CD4-positive, alpha-beta T cell (primary cell): ENCODE results near the gene ALDOA. TPM values are rescaled to one million over a fixed set of nuclear protein-coding genes. Genes with fewer than 3 reads are reported as not detected.

Experiments used
- ATAC-seq: fragments of 200-7000 bp; cut with Tn5 transposase; one replicate; pipeline ENCODE4 v1.10.0; 2022; ENCODE audit warnings: mild to moderate bottlenecking; ENCODE audit not compliant: poor library complexity
- CTCF ChIA-PET: fragments of 350-600 bp; sonication (Branson Sonifier 250); formaldehyde crosslinking; loops from one replicate; lab custom pipeline; 2021; ENCODE audit warnings: antibody characterized with exemption, inconsistent platforms; lab: Charles Lee
- POLR2A ChIA-PET: fragments of 350-600 bp; sonication (Branson Sonifier 250); formaldehyde crosslinking; loops from one replicate; lab custom pipeline; 2021; ENCODE audit warnings: antibody characterized with exemption, inconsistent platforms; lab: Charles Lee
- DNase-seq, 14 experiments: peaks; one replicate each; pipeline ENCODE4 v3.0.0-alpha.2; 2013 to 2020; ENCODE audit warnings: mixed read lengths in 2 of 14
- H3K27ac ChIP-seq, 2 donors: one replicate each; pipeline versions ENCODE4 v1.5.1 to v1.7.0; 2013; ENCODE audit warnings: low read length in 2 of 2, low read depth in 1 of 2, mild to moderate bottlenecking in 1 of 2
- H3K27me3 ChIP-seq, 2 experiments: 1 replicate in 1 of 2; 2 replicates in 1 of 2; pipeline versions ENCODE4 v1.6.1 to v1.7.0; 2013; ENCODE audit warnings: low read length in 2 of 2, control low read depth in 1 of 2, mild to moderate bottlenecking in 1 of 2, moderate library complexity in 1 of 2; ENCODE audit not compliant: insufficient read depth in 2 of 2, control insufficient read depth in 1 of 2
- H3K36me3 ChIP-seq: one replicate; pipeline ENCODE4 v1.6.1; 2013; ENCODE audit warnings: low read length, control low read depth; ENCODE audit not compliant: insufficient read depth
- H3K4me1 ChIP-seq: one replicate; pipeline ENCODE4 v1.6.1; 2013; ENCODE audit warnings: low read length, control low read depth; ENCODE audit not compliant: insufficient read depth
- H3K4me3 ChIP-seq: one replicate; pipeline ENCODE4 v1.5.1; 2013; ENCODE audit warnings: mild to moderate bottlenecking, low read length, moderate library complexity
- H3K9me3 ChIP-seq, 2 experiments: 1 replicate in 1 of 2; 2 replicates in 1 of 2; pipeline versions ENCODE4 v1.6.1 to v1.7.0; 2013; ENCODE audit warnings: low read length in 2 of 2, mild to moderate bottlenecking in 2 of 2, control low read depth in 1 of 2, moderate library complexity in 1 of 2; ENCODE audit not compliant: control insufficient read depth in 1 of 2, insufficient read depth in 1 of 2
- H3K27ac Mint-ChIP-seq: one replicate; pipeline ENCODE4 v1.8.0; 2020; ENCODE audit warnings: mixed read lengths
- H3K27me3 Mint-ChIP-seq: one replicate; pipeline ENCODE4 v1.8.0; 2021; ENCODE audit warnings: mixed read lengths
- H3K36me3 Mint-ChIP-seq: one replicate; pipeline ENCODE4 v1.8.0; 2021; ENCODE audit warnings: low read depth, mixed read lengths
- H3K4me1 Mint-ChIP-seq: one replicate; pipeline ENCODE4 v1.8.0; 2021; ENCODE audit warnings: low read depth, mixed read lengths
- H3K4me3 Mint-ChIP-seq: one replicate; pipeline ENCODE4 v1.8.0; 2020; ENCODE audit warnings: mild to moderate bottlenecking, mixed read lengths
- H3K9me3 Mint-ChIP-seq: one replicate; pipeline ENCODE4 v1.8.0; 2020; ENCODE audit warnings: mixed read lengths
- CTCF ChIP-seq: fragments of 200-600 bp; IDR thresholded peaks from one replicate; pipeline ENCODE4 v1.8.0; 2022; ENCODE audit warnings: antibody characterized with exemption, mild to moderate bottlenecking
- intact Hi-C, 2 experiments: fragments of 100-400 bp; cut with DNase I in 1 of 2; cut with micrococcal nuclease in 1 of 2; formaldehyde crosslinking; loops; one replicate each; pipeline versions ENCODE4 v1.15.1 to v1.9.0; 2023 to 2025; cut with DNase I, micrococcal nuclease
- total RNA-seq, 174 experiments: library from RNA in 2 of 174; stranded (reverse) in 2 of 174; gene quantifications; one replicate each; pipeline ENCODE4 v1.2.3 and lab custom pipeline; 2021 to 2026

The ALDOA gene
- total RNA-seq, 2 experiments from 2014 or later = 390 to 396 TPM

GRCh38 chr16:30053376-30054015 lies 12.1 kb upstream of the ALDOA start:
- Mint-ChIP-seq H3K27me3 (no peaks in the 10 kb centered on the region), H3K4me1 (peaks cover 22% of the 10 kb centered on the region), H3K27ac (peak overlapping the region; percentile 42), H3K36me3 (no peaks in the 10 kb centered on the region), H3K9me3 (no peaks in the 10 kb centered on the region), H3K4me3 (peak overlapping the region; percentile 76)
- no peak overlapping the region for H3K27ac ChIP-seq
- POLR2A ChIA-PET = interaction anchor here (0.6 to 1.7 kb wide), 8 partner anchors 8 to 342 kb away, joined by 3 to 18 read pairs (median 4); partner anchors contain the start of genes ALDOA, CORO1A and ZNF48
- peak; percentile 6 for ATAC-seq
- peaks cover 24% of the 10 kb centered on the region for H3K4me1 ChIP-seq
- no peaks in the 10 kb centered on the region for H3K9me3 ChIP-seq
- CTCF ChIA-PET = interaction anchor here (1.2 to 1.5 kb wide), 2 partner anchors 10 to 38 kb away, joined by 3 to 4 read pairs; partner anchors contain the start of gene TBX6
- TF ChIP-seq CTCF = no peak
- intact Hi-C loops = loop anchor here in 1 of 2 experiments (5.0 kb wide), 1 partner anchor 56 kb away; the partner anchor contains the start of genes HIRIP3 and INO80E
- H3K27me3 ChIP-seq = no peaks in the 10 kb centered on the region
- peak overlapping the region; percentile 86 for H3K4me3 ChIP-seq
- DNase-seq = no peak
- no peaks in the 10 kb centered on the region for H3K36me3 ChIP-seq

- Histone ChIP-seq H3K27me3 (no peaks in the 10 kb centered on the region), H3K4me3 (no peak overlapping the region), H3K4me1 (peaks cover 24% of the 10 kb centered on the region), H3K9me3 (no peaks in the 10 kb centered on the region), H3K27ac (no peak overlapping the region), H3K36me3 (no peaks in the 10 kb centered on the region)
- Mint-ChIP-seq H3K9me3 (no peaks in the 10 kb centered on the region), H3K4me3 (peak overlapping the region; percentile 75), H3K4me1 (peaks cover 22% of the 10 kb centered on the region), H3K36me3 (no peaks in the 10 kb centered on the region), H3K27ac (peak overlapping the region; percentile 42), H3K27me3 (no peaks in the 10 kb centered on the region)
- ChIA-PET CTCF (interaction anchor here (1.1 to 1.8 kb wide), 6 partner anchors 11 to 71 kb away, joined by 3 to 10 read pairs (median 7); partner anchors contain the start of genes ALDOA, TBX6 and TLCD3B), POLR2A (interaction anchor here (1.7 to 2.6 kb wide), 2 partner anchors 9 to 12 kb away, joined by 5 to 27 read pairs; partner anchors contain the start of gene ALDOA)
- intact Hi-C loops = loop anchor here in 1 of 2 experiments (5.0 kb wide), 1 partner anchor 57 kb away; the partner anchor contains the start of genes HIRIP3 and INO80E
- ATAC-seq (no peak), DNase-seq (no peak)
- no peak for TF ChIP-seq CTCF
Observed at GRCh38 chr16:30054451-30054850, 11.1 kb upstream of the ALDOA start.

GRCh38 chr16:30054959-30055553 lies 10.5 kb upstream of the ALDOA start:
- peak; percentile 55 for TF ChIP-seq CTCF
- H3K4me1 ChIP-seq = peaks cover 24% of the 10 kb centered on the region
- H3K9me3 Mint-ChIP-seq = no peaks in the 10 kb centered on the region
- POLR2A ChIA-PET = interaction anchor here (1.0 to 2.6 kb wide), 2 partner anchors 11 to 131 kb away, joined by 3 to 27 read pairs; partner anchors contain the start of gene ALDOA
- DNase-seq = peak in 13 of 14 experiments; percentile 26 to 73 (median 46)
- ATAC-seq = peak; percentile 70
- no peaks in the 10 kb centered on the region for H3K36me3 ChIP-seq
- no peak overlapping the region for H3K4me3 ChIP-seq
- intact Hi-C loops = loop anchor here in 1 of 2 experiments (1.0 to 5.0 kb wide), 2 partner anchors 9 to 58 kb away; partner anchors contain the start of genes HIRIP3 and INO80E
- H3K4me3 Mint-ChIP-seq = peak overlapping the region; percentile 75
- H3K27ac Mint-ChIP-seq = peak overlapping the region; percentile 42
- CTCF ChIA-PET = interaction anchor here (0.6 to 1.8 kb wide), 8 partner anchors 11 to 645 kb away, joined by 3 to 10 read pairs (median 6); partner anchors contain the start of genes ALDOA, TBX6 and TLCD3B
- H3K27me3 Mint-ChIP-seq = no peaks in the 10 kb centered on the region
- H3K27me3 ChIP-seq = no peaks in the 10 kb centered on the region
- H3K36me3 Mint-ChIP-seq = no peaks in the 10 kb centered on the region
- no peak overlapping the region for H3K27ac ChIP-seq
- no peaks in the 10 kb centered on the region for H3K9me3 ChIP-seq
- peaks cover 22% of the 10 kb centered on the region for H3K4me1 Mint-ChIP-seq
